HEK293T (cell line): ENCODE results near the gene INTS6L.

Source experiments
- CTCF ChIA-PET: fragments of 350-600 bp; formaldehyde crosslinking; extraction: SDS; loops from one replicate; lab custom pipeline; 2021; ENCODE audit warnings: antibody characterized with exemption, inconsistent platforms; lab: Yijun Ruan, JAX
- POLR2A ChIA-PET: fragments of 350-600 bp; formaldehyde crosslinking; extraction: SDS; loops from one replicate; lab custom pipeline; 2020; ENCODE audit warnings: antibody characterized with exemption, inconsistent platforms; lab: Yijun Ruan, JAX
- DNase-seq: peaks from one replicate; pipeline ENCODE4 v3.0.0; 2012; ENCODE audit warnings: mixed read lengths; ENCODE audit errors: extremely low spot score
- ARNT ChIP-seq: fragments of 450-650 bp; IDR thresholded peaks from 2 replicates; pipeline ENCODE4 v1.6.1; 2017; ENCODE audit warnings: mild to moderate bottlenecking
- BHLHE40 ChIP-seq: fragments of 450-650 bp; IDR thresholded peaks from 2 replicates; pipeline ENCODE4 v1.6.1; 2016; ENCODE audit warnings: mild to moderate bottlenecking, moderate library complexity, borderline replicate concordance
- CTBP1 ChIP-seq: fragments of 450-650 bp; IDR thresholded peaks from 2 replicates; pipeline ENCODE4 v1.6.1; 2016; ENCODE audit warnings: borderline replicate concordance
- ELF4 ChIP-seq: fragments of 450-650 bp; IDR thresholded peaks from 2 replicates; pipeline ENCODE4 v1.6.1; 2017; ENCODE audit warnings: antibody characterized with exemption
- FOXA1 ChIP-seq: fragments of 450-650 bp; IDR thresholded peaks from 2 replicates; pipeline ENCODE4 v1.6.1; 2016; ENCODE audit warnings: mild to moderate bottlenecking
- FOXK2 ChIP-seq: fragments of 450-650 bp; IDR thresholded peaks from 2 replicates; pipeline ENCODE4 v1.6.1; 2016; ENCODE audit warnings: mild to moderate bottlenecking
- FOXM1 ChIP-seq: fragments of 450-650 bp; IDR thresholded peaks from 2 replicates; pipeline ENCODE4 v1.6.1; 2017; ENCODE audit warnings: mild to moderate bottlenecking, borderline replicate concordance
- HDGF ChIP-seq: fragments of 450-650 bp; IDR thresholded peaks from 2 replicates; pipeline ENCODE4 v1.6.1; 2017; ENCODE audit warnings: antibody characterized with exemption, borderline replicate concordance
- L3MBTL2 ChIP-seq: fragments of 450-650 bp; conservative IDR thresholded peaks from 2 replicates; pipeline ENCODE4 v1.6.1; 2016; ENCODE audit warnings: mild to moderate bottlenecking
- LEF1 ChIP-seq: fragments of 450-650 bp; IDR thresholded peaks from 2 replicates; pipeline ENCODE4 v1.6.1; 2017; ENCODE audit warnings: mild to moderate bottlenecking, borderline replicate concordance
- NFRKB ChIP-seq: fragments of 450-650 bp; IDR thresholded peaks from 2 replicates; pipeline ENCODE4 v1.6.1; 2016; ENCODE audit warnings: mild to moderate bottlenecking, moderate library complexity
- SP1 ChIP-seq: fragments of 450-650 bp; IDR thresholded peaks from 2 replicates; pipeline ENCODE4 v1.6.1; 2017
- SUZ12 ChIP-seq: fragments of 450-650 bp; IDR thresholded peaks from 2 replicates; pipeline ENCODE4 v1.6.1; 2016; ENCODE audit warnings: mild to moderate bottlenecking
- TARDBP ChIP-seq: fragments of 450-650 bp; IDR thresholded peaks from 2 replicates; pipeline ENCODE4 v1.6.1; 2016
- ZNF384 ChIP-seq: fragments of 450-650 bp; IDR thresholded peaks from 2 replicates; pipeline ENCODE4 v1.6.1; 2016
- TF ChIP-seq, protein P1 (sequence below): fragments of 450-650 bp; IDR thresholded peaks from 2 replicates; pipeline ENCODE4 v1.6.1; 2016

Gene INTS6L

DNA sequence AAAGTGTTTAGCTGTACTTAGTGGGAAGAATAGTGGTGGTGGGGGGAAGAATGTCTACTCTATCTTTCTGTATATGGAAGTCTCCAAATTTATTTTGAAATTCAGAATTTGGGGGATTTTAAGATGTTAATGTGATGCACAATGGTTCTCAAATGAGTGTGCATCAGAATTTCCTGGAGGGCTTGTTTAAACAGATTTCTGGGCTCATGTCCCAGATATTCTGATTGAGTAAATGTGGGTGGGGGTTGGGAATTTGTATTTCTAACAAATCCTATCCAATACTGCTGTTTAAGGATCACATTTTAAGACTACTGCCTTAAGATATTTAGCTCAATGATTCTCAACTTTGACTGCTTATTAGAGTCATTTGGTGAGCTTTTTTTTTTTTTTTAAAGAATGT lies 15.1 kb upstream of the INTS6L start:
- ChIA-PET POLR2A (no interaction called here), CTCF (no interaction called here)
- no peak for DNase-seq
- TF ChIP-seq FOXK2 (no peak), LEF1 (no peak), BHLHE40 (no peak), FOXM1 (no peak), ELF4 (no peak), ZNF384 (no peak), SUZ12 (no peak)

GRCh38 chrX:135509885-135510284 lies 10.6 kb upstream of the INTS6L start:
- no peak for DNase-seq
- CTCF ChIA-PET: no interaction called here
- TF ChIP-seq SP1 (no peak), L3MBTL2 (no peak), BHLHE40 (no peak), CTBP1 (no peak), TARDBP (no peak), ZNF384 (no peak), FOXM1 (no peak), SUZ12 (no peak), FOXK2 (no peak)
- POLR2A ChIA-PET: no interaction called here

DNA sequence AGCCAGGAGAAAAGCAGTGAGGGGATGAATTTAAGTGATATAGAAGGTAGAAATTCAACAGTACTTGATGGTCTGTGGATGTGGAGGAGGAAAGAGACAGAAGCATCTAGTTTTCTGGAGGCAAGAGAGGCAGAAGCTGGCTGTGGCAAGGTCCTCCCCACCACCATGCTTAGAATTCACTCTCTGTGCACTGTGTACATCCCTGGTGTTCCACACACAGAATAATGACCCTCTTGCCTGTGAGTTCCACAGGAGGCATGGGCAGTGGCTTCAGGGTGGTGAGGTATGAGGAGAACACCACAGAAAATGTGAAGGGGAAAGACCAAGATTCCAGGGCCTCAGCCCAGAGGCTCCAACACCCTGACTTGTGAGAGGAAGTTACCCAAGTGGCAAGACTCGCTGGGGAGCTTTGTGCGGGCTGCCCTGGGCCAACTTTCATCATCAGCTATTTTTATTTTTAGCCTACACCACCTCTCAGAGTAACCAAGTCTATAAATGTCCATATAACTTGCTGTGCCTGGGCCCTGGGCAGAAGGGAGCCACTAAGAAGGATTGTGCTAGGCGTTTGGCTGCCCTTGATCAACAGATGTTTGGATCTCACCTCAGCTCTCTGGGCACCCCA lies 7.8 kb upstream of the INTS6L start:
- CTCF ChIA-PET: interaction anchor here (0.6 kb wide), 1 partner anchor 401 kb away, joined by 4 read pairs; no protein-coding TSS in a partner anchor
- POLR2A ChIA-PET: no interaction called here
- no peak for DNase-seq
- TF ChIP-seq SP1: no peak
- TF ChIP-seq ZNF384: no peak
- TF ChIP-seq CTBP1: no peak
- no peak for TF ChIP-seq BHLHE40

DNA sequence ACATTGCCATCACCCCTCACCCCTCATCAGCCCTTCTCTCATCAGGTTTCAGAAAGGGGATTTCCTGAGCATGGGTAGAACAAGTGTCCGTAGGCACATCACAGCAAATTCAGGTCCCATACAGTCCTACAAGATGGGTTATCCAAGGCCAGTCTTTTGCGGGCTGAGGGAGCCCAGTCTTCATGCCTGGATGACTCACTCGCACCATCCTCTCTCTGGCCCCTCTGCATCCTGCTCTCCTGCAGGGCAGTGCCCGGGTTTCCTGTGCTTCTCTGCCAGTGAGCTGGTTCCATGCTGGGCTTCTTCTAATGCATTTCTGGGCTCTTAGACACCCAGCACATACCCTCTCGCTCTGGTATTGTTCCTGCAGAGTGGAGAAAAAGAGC lies 7.3 kb upstream of the INTS6L start:
- ChIA-PET CTCF (interaction anchor here (0.6 kb wide), 2 partner anchors 401 to 1294 kb away, joined by 3 to 4 read pairs; no protein-coding TSS in a partner anchor), POLR2A (no interaction called here)
- no peak for DNase-seq
- no peak for TF ChIP-seq ARNT
- TF ChIP-seq, protein P1, sequence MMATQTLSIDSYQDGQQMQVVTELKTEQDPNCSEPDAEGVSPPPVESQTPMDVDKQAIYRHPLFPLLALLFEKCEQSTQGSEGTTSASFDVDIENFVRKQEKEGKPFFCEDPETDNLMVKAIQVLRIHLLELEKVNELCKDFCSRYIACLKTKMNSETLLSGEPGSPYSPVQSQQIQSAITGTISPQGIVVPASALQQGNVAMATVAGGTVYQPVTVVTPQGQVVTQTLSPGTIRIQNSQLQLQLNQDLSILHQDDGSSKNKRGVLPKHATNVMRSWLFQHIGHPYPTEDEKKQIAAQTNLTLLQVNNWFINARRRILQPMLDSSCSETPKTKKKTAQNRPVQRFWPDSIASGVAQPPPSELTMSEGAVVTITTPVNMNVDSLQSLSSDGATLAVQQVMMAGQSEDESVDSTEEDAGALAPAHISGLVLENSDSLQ: no peak
- TF ChIP-seq FOXM1: no peak
- no peak for TF ChIP-seq L3MBTL2
- TF ChIP-seq ZNF384: no peak
- no peak for TF ChIP-seq SP1
- TF ChIP-seq NFRKB: no peak
- TF ChIP-seq HDGF: no peak
- TF ChIP-seq TARDBP: no peak
- no peak for TF ChIP-seq FOXK2
- no peak for TF ChIP-seq SUZ12
- no peak for TF ChIP-seq BHLHE40
- no peak for TF ChIP-seq FOXA1
- TF ChIP-seq LEF1: no peak
- TF ChIP-seq ELF4: no peak
- no peak for TF ChIP-seq CTBP1

DNA sequence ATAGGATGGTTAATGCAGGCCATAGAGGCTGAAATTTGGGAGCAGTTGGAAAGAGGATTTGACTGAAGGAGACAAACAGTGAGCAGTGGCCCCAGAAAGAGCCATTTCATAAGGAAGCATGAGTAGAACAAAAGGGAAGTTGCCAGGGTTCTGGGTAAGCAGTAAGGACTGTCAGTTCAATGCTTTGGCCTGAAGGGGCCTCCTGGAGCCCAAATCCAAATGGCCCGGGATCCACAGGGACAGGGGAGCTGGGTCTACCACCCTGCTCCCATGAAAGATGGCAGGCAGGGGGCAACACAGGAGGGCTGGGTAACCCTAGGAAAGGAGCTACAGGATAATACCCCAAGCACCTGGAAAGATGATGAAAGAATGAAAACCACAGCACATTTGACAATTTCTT lies 4.1 kb upstream of the INTS6L start:
- ChIA-PET POLR2A (no interaction called here), CTCF (no interaction called here)
- DNase-seq: peak; percentile 38
- TF ChIP-seq HDGF: no peak

DNA sequence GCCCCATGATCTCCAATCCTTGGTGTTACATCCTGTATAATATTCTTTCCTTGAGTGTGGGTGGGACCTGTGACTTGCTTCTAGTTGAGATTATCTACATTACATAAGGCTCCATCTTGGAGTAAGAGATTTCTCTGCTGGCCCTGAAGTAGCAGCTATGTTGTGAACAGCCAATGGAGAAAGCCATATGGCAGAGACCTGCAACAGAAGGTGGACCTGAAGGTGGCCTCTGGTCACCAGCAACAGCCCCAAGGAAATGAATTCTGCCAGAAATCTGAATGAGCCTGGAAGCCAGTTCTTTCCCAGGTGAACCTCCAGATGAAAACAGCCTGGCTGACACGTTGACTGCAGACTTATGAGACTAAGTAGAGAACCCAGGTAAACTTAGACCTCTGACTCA lies 2.3 kb upstream of the INTS6L start:
- TF ChIP-seq LEF1 (no peak), NFRKB (no peak), SP1 (no peak), CTBP1 (no peak), HDGF (no peak), FOXM1 (no peak), ZNF384 (no peak), FOXA1 (no peak), SUZ12 (no peak), ARNT (no peak), L3MBTL2 (no peak), TARDBP (no peak)
- TF ChIP-seq, protein P1: no peak
- no peak for DNase-seq
- POLR2A ChIA-PET: no interaction called here
- CTCF ChIA-PET: no interaction called here

GRCh38 chrX:135520022-135520552 lies 373 bp upstream of the INTS6L start:
- TF ChIP-seq FOXK2: no peak
- no peak for TF ChIP-seq ZNF384
- TF ChIP-seq TARDBP: no peak
- no peak for TF ChIP-seq FOXM1
- TF ChIP-seq NFRKB: no peak
- no peak for TF ChIP-seq FOXA1
- no peak for TF ChIP-seq CTBP1

More at GRCh38 chrX:135520022-135520552, 373 bp upstream of the INTS6L start:
- ChIA-PET POLR2A (interaction anchor here (1.2 kb wide), 1 partner anchor 22 kb away, joined by 3 read pairs; no protein-coding TSS in a partner anchor), CTCF (no interaction called here)
- DNase-seq: no peak
